Sigmoid colon (tissue), 7 donors: ENCODE data around the gene CORO2B. TPM values are rescaled to one million over a fixed set of nuclear protein-coding genes. Genes with fewer than 3 reads are reported as not detected.
"Not testable (repeated sequence)": the region's sequence is repeated elsewhere in the genome, so short reads cannot be mapped to it uniquely, and the experiment has no call there.

Source experiments
- DNase-seq: peaks from one replicate; pipeline ENCODE4 v3.0.0-alpha.2; 2019
- H3K27ac ChIP-seq, 4 donors: fragments of 200-600 bp; sonication (generic); one replicate each; pipeline ENCODE4 v1.5.1; 2016 to 2019; ENCODE audit warnings: mild to moderate bottlenecking in 1 of 4
- H3K27me3 ChIP-seq, 3 donors: fragments of 200-600 bp; sonication (generic); one replicate each; pipeline ENCODE4 v1.5.1; 2019; ENCODE audit warnings: mild to moderate bottlenecking in 1 of 3
- H3K36me3 ChIP-seq, 4 donors: fragments of 200-600 bp; sonication (generic); one replicate each; pipeline ENCODE4 v1.5.1; 2016 to 2019
- H3K4me1 ChIP-seq, 4 donors: fragments of 200-600 bp; sonication (generic); one replicate each; pipeline ENCODE4 v1.5.1; 2017 to 2019
- H3K4me3 ChIP-seq, 4 donors: fragments of 200-600 bp; sonication (generic); one replicate each; pipeline ENCODE4 v1.5.1; 2017 to 2019; ENCODE audit warnings: mild to moderate bottlenecking in 2 of 4, moderate library complexity in 1 of 4
- H3K9me3 ChIP-seq, 4 donors: fragments of 200-600 bp in 3 of 4; sonication (generic) in 3 of 4; one replicate each; pipeline versions ENCODE4 v1.5.1 to v1.6.1; 2013 to 2019
- EP300 ChIP-seq, 4 donors: sonication (generic); formaldehyde crosslinking; IDR thresholded peaks; one replicate each; pipeline ENCODE4 v1.6.1; 2017; ENCODE audit warnings: antibody characterized with exemption in 4 of 4
- POLR2A ChIP-seq, 2 donors: fragments of 450-650 bp; IDR thresholded peaks; one replicate each; pipeline ENCODE4 v1.6.1; 2016; ENCODE audit warnings: antibody characterized with exemption in 2 of 2, mild to moderate bottlenecking in 2 of 2, moderate library complexity in 2 of 2
- POLR2AphosphoS5 ChIP-seq, 4 donors: sonication (generic); formaldehyde crosslinking; IDR thresholded peaks; one replicate each; pipeline ENCODE4 v1.6.1; 2017; ENCODE audit warnings: antibody characterized with exemption in 4 of 4
- whole genome bisulfite sequencing, 2 donors: extraction: QIAGEN DNeasy Blood & Tissue Kit; methylation state at CpG; one replicate each; pipeline ENCODE4 v1.1.7; 2013; 5-methylcytosine and 5-hydroxymethylcytosine counted together
- intact Hi-C: fragments of 100-400 bp; cut with DNase I; formaldehyde crosslinking; loops from one replicate; pipeline ENCODE4 v1.15.1; 2023
- polyA plus RNA-seq, 3 donors: library from polyadenylated mRNA; stranded (reverse); fragments of 200-250 nt; gene quantifications; one replicate each; pipeline ENCODE4 v1.2.3, GENCODE V29; 2013
- total RNA-seq, 4 donors: library from RNA; depleted of rRNA; stranded (reverse); fragments of >200 nt; gene quantifications; one replicate each; pipeline ENCODE4 v1.1.0, GENCODE V29; 2016
- TF ChIP-seq, protein P1 (sequence below), 4 experiments: fragments of 450-650 bp in 3 of 4; fragments of 200-600 bp in 1 of 4; IDR thresholded peaks; one replicate each; pipeline ENCODE4 v1.5.1; 2016 to 2019; ENCODE audit warnings: antibody characterized with exemption in 4 of 4, mild to moderate bottlenecking in 3 of 4, moderate library complexity in 2 of 4
- donor health status: healthy with polysubstance abuse.
- donor health status: Bipolar disorder and iron deficiency.
- donor health status: healthy.

Gene CORO2B
- total and polyA plus RNA-seq, 7 donors, result 0.46 to 3.9 (median 3.1) TPM

- Histone ChIP-seq H3K27ac (no peak overlapping the region), H3K27me3 (no peaks in the 10 kb centered on the region), H3K9me3 (no peaks in the 10 kb centered on the region), H3K4me1 (no peaks in the 10 kb centered on the region), H3K36me3 (no peaks in the 10 kb centered on the region), H3K4me3 (no peak overlapping the region)
- DNase-seq, result no peak
- TF ChIP-seq POLR2AphosphoS5 (IDR thresholded peaks at IDR 0.05), result no peak
- TF ChIP-seq EP300 (IDR thresholded peaks at IDR 0.05), result no peak
- TF ChIP-seq POLR2A (IDR thresholded peaks at IDR 0.05), result no peak
- TF ChIP-seq, protein P1, sequence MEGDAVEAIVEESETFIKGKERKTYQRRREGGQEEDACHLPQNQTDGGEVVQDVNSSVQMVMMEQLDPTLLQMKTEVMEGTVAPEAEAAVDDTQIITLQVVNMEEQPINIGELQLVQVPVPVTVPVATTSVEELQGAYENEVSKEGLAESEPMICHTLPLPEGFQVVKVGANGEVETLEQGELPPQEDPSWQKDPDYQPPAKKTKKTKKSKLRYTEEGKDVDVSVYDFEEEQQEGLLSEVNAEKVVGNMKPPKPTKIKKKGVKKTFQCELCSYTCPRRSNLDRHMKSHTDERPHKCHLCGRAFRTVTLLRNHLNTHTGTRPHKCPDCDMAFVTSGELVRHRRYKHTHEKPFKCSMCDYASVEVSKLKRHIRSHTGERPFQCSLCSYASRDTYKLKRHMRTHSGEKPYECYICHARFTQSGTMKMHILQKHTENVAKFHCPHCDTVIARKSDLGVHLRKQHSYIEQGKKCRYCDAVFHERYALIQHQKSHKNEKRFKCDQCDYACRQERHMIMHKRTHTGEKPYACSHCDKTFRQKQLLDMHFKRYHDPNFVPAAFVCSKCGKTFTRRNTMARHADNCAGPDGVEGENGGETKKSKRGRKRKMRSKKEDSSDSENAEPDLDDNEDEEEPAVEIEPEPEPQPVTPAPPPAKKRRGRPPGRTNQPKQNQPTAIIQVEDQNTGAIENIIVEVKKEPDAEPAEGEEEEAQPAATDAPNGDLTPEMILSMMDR (IDR thresholded peaks at IDR 0.05), result no peak
- WGBS, 2 donors, result 56 to 73% methylated on average over 2 of the region's 2 CpGs
- intact Hi-C loops, result no loop called here
These were observed 176.9 kb downstream of the CORO2B start for GRCh38 chr15:68755731-68756130.

GRCh38 chr15:68759982-68760579 lies 181.3 kb downstream of the CORO2B start:
- H3K27ac ChIP-seq, H3K9me3 ChIP-seq, H3K4me1 ChIP-seq, H3K27me3 ChIP-seq, intact Hi-C loops, DNase-seq, H3K4me3 ChIP-seq, H3K36me3 ChIP-seq: not testable (repeated sequence)
- WGBS, 2 donors, result 95% methylated on average over 1 of the region's 1 CpG

- Histone ChIP-seq H3K4me1 (no peaks in the 10 kb centered on the region), H3K4me3 (no peak overlapping the region), H3K36me3 (no peaks in the 10 kb centered on the region), H3K27ac (no peak overlapping the region), H3K9me3 (no peaks in the 10 kb centered on the region), H3K27me3 (no peaks in the 10 kb centered on the region)
- intact Hi-C loops, result no loop called here
- 69 to 84% methylated on average over 4 of the region's 4 CpGs for WGBS, 2 donors
- DNase-seq, result no peak
- TF ChIP-seq, protein P1 (IDR thresholded peaks at IDR 0.05), result no peak
- TF ChIP-seq POLR2AphosphoS5 (IDR thresholded peaks at IDR 0.05), result no peak
These were observed 184.3 kb downstream of the CORO2B start for GRCh38 chr15:68763063-68763462.

- Histone ChIP-seq H3K27ac (no peak overlapping the region), H3K27me3 (no peaks in the 10 kb centered on the region), H3K36me3 (no peaks in the 10 kb centered on the region), H3K4me1 (no peaks in the 10 kb centered on the region), H3K4me3 (no peak overlapping the region), H3K9me3 (no peaks in the 10 kb centered on the region)
- DNase-seq, result no peak
- 31 to 64% methylated on average over 1 of the region's 1 CpG for WGBS, 2 donors
- intact Hi-C loops, result no loop called here
- TF ChIP-seq POLR2AphosphoS5 (IDR thresholded peaks at IDR 0.05) (no peak), POLR2A (IDR thresholded peaks at IDR 0.05) (no peak), EP300 (IDR thresholded peaks at IDR 0.05) (no peak)
- TF ChIP-seq, protein P1 (IDR thresholded peaks at IDR 0.05), result no peak
These were observed 185.3 kb downstream of the CORO2B start for GRCh38 chr15:68764090-68764489.

- H3K36me3 ChIP-seq, result no peaks in the 10 kb centered on the region
- no peak overlapping the region for H3K27ac ChIP-seq
- H3K27me3 ChIP-seq, result no peaks in the 10 kb centered on the region
- no peaks in the 10 kb centered on the region for H3K4me1 ChIP-seq
- DNase-seq, result no peak
- H3K4me3 ChIP-seq, result no peak overlapping the region
- intact Hi-C loops, result no loop called here
- TF ChIP-seq EP300 (IDR thresholded peaks at IDR 0.05), result no peak
- TF ChIP-seq, protein P1 (IDR thresholded peaks at IDR 0.05), result no peak
- TF ChIP-seq POLR2A (IDR thresholded peaks at IDR 0.05), result no peak
- TF ChIP-seq POLR2AphosphoS5 (IDR thresholded peaks at IDR 0.05), result no peak
- no peaks in the 10 kb centered on the region for H3K9me3 ChIP-seq
- WGBS, 2 donors, result 73 to 81% methylated on average over 11 of the region's 11 CpGs
These were observed 187.0 kb downstream of the CORO2B start for GRCh38 chr15:68765602-68766368.
